ENCODE measurements around the gene ALAS1. TPM values are rescaled to one million over a fixed set of nuclear protein-coding genes. Genes with fewer than 3 reads are reported as not detected.
A peak's percentile ranks its signal among the peaks of the same experiment; 100 is the strongest.

The ALAS1 gene
- total and polyA plus RNA-seq, 2 of the 13 experiments (the other 11 are each of a cell fraction or from before 2014, with no cell fraction given): 36.0 to 43.2 TPM

DNA sequence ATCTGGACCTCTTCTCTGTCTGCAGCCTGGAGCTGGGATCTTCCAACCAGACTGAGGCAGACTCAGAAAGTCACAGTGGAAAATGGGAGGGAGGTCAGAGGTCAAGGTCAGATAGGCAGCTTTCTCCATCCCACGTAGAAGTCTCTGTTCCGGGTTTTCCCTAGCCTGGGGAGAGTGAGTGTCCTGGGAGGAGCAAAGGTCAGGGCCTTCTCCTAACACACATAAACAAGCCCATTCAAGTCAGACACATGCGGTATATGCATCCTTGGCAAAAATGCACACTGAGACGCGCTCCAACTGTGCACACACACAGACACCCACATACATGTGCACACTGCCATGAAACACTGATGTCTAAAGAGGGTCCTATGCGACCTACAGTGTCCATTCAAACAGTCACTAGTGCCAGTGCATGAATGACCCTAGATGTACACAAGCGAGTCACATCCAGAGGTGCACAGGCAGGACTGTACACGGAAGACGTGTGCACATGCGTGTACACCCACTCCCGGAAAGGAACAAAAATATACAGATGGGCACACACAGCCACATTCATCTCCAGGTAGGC, 40.3 kb downstream of the ALAS1 start (continued):
- TF ChIP-seq ZBTB40 (IDR thresholded peaks at IDR 0.05) (no peak), ZBTB40 (CRISPR knock-in tag; IDR thresholded peaks at IDR 0.05) (peak; percentile 72; the same call in 1 of the 2 replicates), TARDBP (CRISPR knock-in tag; IDR thresholded peaks at IDR 0.05) (peak; percentile 98; the same call in 1 of the 2 replicates), ZNF350 (CRISPR knock-in tag; IDR thresholded peaks at IDR 0.05; ENCODE audit: borderline replicate concordance, low read depth) (peak; percentile 80; the same call in 1 of the 2 replicates), ZFY (CRISPR knock-in tag; IDR thresholded peaks at IDR 0.05) (peak; percentile 33; the same call in 1 of the 2 replicates), AGO2 (optimal IDR thresholded peaks at IDR 0.05; ENCODE audit: low read depth, low read length) (no peak), HNF1A (IDR thresholded peaks at IDR 0.05; ENCODE audit: low read depth) (0 out of 2 replicates have a peak, but pooled peaks have one; percentile 48), HNF1A (CRISPR knock-in tag; IDR thresholded peaks at IDR 0.05; ENCODE audit: borderline replicate concordance) (0 out of 2 replicates have a peak, but pooled peaks have one; percentile 19), SNRNP70 (IDR thresholded peaks at IDR 0.05; ENCODE audit: low read depth, low read length) (no peak)
- TF ChIP-seq, protein P1, sequence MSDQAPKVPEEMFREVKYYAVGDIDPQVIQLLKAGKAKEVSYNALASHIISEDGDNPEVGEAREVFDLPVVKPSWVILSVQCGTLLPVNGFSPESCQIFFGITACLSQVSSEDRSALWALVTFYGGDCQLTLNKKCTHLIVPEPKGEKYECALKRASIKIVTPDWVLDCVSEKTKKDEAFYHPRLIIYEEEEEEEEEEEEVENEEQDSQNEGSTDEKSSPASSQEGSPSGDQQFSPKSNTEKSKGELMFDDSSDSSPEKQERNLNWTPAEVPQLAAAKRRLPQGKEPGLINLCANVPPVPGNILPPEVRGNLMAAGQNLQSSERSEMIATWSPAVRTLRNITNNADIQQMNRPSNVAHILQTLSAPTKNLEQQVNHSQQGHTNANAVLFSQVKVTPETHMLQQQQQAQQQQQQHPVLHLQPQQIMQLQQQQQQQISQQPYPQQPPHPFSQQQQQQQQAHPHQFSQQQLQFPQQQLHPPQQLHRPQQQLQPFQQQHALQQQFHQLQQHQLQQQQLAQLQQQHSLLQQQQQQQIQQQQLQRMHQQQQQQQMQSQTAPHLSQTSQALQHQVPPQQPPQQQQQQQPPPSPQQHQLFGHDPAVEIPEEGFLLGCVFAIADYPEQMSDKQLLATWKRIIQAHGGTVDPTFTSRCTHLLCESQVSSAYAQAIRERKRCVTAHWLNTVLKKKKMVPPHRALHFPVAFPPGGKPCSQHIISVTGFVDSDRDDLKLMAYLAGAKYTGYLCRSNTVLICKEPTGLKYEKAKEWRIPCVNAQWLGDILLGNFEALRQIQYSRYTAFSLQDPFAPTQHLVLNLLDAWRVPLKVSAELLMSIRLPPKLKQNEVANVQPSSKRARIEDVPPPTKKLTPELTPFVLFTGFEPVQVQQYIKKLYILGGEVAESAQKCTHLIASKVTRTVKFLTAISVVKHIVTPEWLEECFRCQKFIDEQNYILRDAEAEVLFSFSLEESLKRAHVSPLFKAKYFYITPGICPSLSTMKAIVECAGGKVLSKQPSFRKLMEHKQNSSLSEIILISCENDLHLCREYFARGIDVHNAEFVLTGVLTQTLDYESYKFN (CRISPR knock-in tag; conservative IDR thresholded peaks at IDR 0.05): peak; percentile 84

Measured in HepG2 (cell line).